ENCODE data around the gene VILL. TPM values are rescaled to one million over a fixed set of nuclear protein-coding genes. Genes with fewer than 3 reads are reported as not detected.

The VILL gene
- polyA plus RNA-seq, 2 donors = 4.9 to 16.7 TPM

DNA sequence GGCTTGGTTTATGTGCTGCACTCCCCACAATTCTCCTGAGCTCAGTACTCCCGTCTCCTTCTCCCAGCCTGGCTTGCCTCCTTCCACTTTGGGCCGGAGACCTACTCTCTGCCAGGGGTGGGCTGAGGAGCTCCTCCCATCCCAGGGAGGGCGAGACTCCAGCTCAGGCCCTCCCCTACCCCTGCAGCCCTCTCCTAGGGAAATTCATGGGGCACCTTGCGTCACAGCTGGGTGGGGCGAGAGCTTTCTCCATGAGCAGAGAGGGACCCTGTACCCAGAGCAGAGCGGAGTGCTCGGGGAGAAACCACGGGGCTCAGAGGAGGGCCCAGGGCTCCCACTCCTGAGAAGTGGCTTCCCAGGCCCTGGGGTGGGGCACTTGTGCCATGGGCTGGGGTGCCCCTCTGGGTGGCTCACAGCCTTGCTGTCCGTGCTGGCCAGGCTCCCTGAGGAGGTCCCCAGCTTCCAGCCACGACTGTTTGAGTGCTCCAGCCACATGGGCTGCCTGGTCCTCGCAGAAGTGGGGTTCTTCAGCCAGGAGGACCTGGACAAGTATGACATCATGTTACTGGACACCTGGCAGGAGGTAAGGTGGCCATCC, 13.3 kb downstream of the VILL start:
- peaks cover 0 to 19% of the 10 kb centered on the region in 2 donors for H3K4me1 ChIP-seq (ENCODE audit: control insufficient read depth in 2 of 2, insufficient read depth in 2 of 2, low read length in 1 of 2)
- no peak overlapping the region for H3K4me3 ChIP-seq (ENCODE audit: low read depth in 1 of 2, low read length in 2 of 2)
- peaks cover 7 to 45% of the 10 kb centered on the region in 2 donors for H3K36me3 ChIP-seq (ENCODE audit: control insufficient read depth in 2 of 2, insufficient read depth in 2 of 2, low read length in 1 of 2)
- WGBS, 2 donors = 77 to 79% methylated on average over 11 of the region's 11 CpGs
- H3K27me3 ChIP-seq (ENCODE audit: control insufficient read depth in 1 of 2, insufficient read depth in 2 of 2, low read length in 2 of 2) = no peaks in the 10 kb centered on the region
- H3K9me3 ChIP-seq (ENCODE audit: control insufficient read depth in 2 of 2, insufficient read depth in 1 of 2, low read depth in 1 of 2, low read length in 1 of 2) = no peaks in the 10 kb centered on the region
- H3K27ac ChIP-seq (ENCODE audit: low read depth in 2 of 2, low read length in 1 of 2) = peak overlapping the region; percentile 35 to 38

DNA sequence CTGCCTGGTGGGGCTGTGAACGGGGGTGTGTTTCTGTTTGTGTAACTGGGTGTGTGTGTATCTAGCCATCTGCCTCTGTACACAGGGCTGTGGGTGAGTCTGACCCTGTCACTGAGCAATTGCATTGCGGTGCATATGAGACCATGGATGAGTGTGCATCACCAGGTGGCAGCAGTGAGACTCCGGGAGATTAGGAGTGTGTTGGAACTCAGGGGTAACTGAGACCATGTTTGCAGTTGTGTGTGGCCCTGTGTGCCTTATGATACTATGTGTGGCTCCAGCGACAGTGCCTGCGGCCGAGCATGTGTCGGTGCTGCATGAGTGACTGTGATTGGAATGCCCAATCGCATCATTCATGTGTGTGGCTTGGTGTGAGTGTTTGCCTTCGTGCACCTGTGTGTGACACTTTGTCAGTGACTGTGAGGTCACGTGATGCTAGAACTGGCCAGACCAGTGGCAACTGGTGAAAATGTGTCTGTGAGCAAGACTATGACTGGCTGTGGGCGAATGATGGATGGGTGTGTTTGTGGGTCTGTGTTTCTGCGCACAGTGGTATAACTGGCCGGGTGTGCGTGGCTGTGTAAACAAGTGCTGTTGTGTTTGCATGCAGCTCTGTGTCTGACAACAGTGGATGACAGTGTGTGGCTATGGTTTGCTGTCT, 14.0 kb downstream of the VILL start:
- peaks cover 0 to 19% of the 10 kb centered on the region in 2 donors for H3K4me1 ChIP-seq (ENCODE audit: control insufficient read depth in 2 of 2, insufficient read depth in 2 of 2, low read length in 1 of 2)
- H3K36me3 ChIP-seq (ENCODE audit: control insufficient read depth in 2 of 2, insufficient read depth in 2 of 2, low read length in 1 of 2) = peaks cover 7 to 45% of the 10 kb centered on the region in 2 donors
- peak overlapping the region; percentile 35 to 38 for H3K27ac ChIP-seq (ENCODE audit: low read depth in 2 of 2, low read length in 1 of 2)
- no peak overlapping the region for H3K4me3 ChIP-seq (ENCODE audit: low read depth in 1 of 2, low read length in 2 of 2)
- H3K27me3 ChIP-seq (ENCODE audit: control insufficient read depth in 1 of 2, insufficient read depth in 2 of 2, low read length in 2 of 2) = no peaks in the 10 kb centered on the region
- 49 to 61% methylated on average over 14 of the region's 14 CpGs for WGBS, 2 donors
- H3K9me3 ChIP-seq (ENCODE audit: control insufficient read depth in 2 of 2, insufficient read depth in 1 of 2, low read depth in 1 of 2, low read length in 1 of 2) = no peaks in the 10 kb centered on the region

DNA sequence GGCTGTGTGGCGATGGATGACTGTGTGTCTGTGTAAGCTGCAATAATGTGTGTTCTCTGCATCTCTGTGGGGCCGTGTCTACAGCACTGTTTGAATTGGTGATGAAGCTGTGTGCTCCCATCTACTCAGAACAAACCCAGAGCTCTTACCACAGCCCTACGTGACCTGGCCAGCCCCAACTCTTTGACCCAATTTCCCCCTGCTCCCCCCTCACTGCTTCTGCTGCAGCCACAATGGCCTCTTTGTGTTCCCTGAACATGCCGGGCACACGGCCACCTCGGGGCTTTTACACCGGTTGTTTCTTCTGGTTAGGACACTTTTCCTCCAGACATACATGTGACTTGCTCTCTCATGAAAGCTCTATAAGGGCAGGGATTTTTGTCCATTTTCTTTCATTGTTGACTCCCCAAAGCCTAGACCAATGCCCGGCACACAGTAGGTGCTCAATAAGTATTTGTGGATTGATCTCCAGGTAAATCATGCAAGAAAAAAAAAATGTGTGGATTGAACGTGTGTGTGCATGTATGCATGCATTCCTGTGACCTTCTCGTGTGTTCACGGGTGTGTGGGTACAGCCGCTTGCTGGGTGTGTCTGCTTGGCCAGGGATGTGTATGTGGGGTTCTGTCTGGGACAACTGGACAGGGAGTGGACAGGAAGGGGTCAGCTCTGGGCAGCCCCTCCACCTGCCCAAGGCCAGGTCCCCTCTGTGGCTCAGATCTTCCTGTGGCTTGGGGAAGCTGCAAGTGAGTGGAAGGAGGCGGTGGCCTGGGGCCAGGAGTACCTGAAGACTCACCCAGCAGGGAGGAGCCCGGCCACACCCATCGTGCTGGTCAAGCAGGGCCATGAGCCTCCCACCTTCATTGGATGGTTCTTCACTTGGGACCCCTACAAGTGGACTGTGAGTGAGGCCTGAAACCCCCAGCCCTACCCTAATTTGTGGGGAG, 14.8 kb downstream of the VILL start:
- H3K4me1 ChIP-seq (ENCODE audit: control insufficient read depth in 2 of 2, insufficient read depth in 2 of 2, low read length in 1 of 2) = peaks cover 0 to 19% of the 10 kb centered on the region in 2 donors
- H3K36me3 ChIP-seq (ENCODE audit: control insufficient read depth in 2 of 2, insufficient read depth in 2 of 2, low read length in 1 of 2) = peaks cover 7 to 52% of the 10 kb centered on the region in 2 donors
- no peaks in the 10 kb centered on the region for H3K9me3 ChIP-seq (ENCODE audit: control insufficient read depth in 2 of 2, insufficient read depth in 1 of 2, low read depth in 1 of 2, low read length in 1 of 2)
- H3K27me3 ChIP-seq (ENCODE audit: control insufficient read depth in 1 of 2, insufficient read depth in 2 of 2, low read length in 2 of 2) = no peaks in the 10 kb centered on the region
- whole genome bisulfite sequencing, 2 donors = 54 to 57% methylated on average over 15 of the region's 15 CpGs
- peak overlapping the region in 1 of 2 donors; percentile 6 for H3K27ac ChIP-seq (ENCODE audit: low read depth in 2 of 2, low read length in 1 of 2)
- H3K4me3 ChIP-seq (ENCODE audit: low read depth in 1 of 2, low read length in 2 of 2) = no peak overlapping the region

GRCh38 chr3:38006031-38006430, 15.4 kb downstream of the VILL start:
- Histone ChIP-seq H3K27ac (ENCODE audit: low read depth in 2 of 2, low read length in 1 of 2) (no peak overlapping the region), H3K27me3 (ENCODE audit: control insufficient read depth in 1 of 2, insufficient read depth in 2 of 2, low read length in 2 of 2) (no peaks in the 10 kb centered on the region), H3K36me3 (ENCODE audit: control insufficient read depth in 2 of 2, insufficient read depth in 2 of 2, low read length in 1 of 2) (peaks cover 7 to 56% of the 10 kb centered on the region in 2 donors), H3K9me3 (ENCODE audit: control insufficient read depth in 2 of 2, insufficient read depth in 1 of 2, low read depth in 1 of 2, low read length in 1 of 2) (no peaks in the 10 kb centered on the region), H3K4me1 (ENCODE audit: control insufficient read depth in 2 of 2, insufficient read depth in 2 of 2, low read length in 1 of 2) (peaks cover 0 to 19% of the 10 kb centered on the region in 2 donors), H3K4me3 (ENCODE audit: low read depth in 1 of 2, low read length in 2 of 2) (no peak overlapping the region)
- 85 to 93% methylated on average over 5 of the region's 5 CpGs for WGBS, 2 donors

DNA sequence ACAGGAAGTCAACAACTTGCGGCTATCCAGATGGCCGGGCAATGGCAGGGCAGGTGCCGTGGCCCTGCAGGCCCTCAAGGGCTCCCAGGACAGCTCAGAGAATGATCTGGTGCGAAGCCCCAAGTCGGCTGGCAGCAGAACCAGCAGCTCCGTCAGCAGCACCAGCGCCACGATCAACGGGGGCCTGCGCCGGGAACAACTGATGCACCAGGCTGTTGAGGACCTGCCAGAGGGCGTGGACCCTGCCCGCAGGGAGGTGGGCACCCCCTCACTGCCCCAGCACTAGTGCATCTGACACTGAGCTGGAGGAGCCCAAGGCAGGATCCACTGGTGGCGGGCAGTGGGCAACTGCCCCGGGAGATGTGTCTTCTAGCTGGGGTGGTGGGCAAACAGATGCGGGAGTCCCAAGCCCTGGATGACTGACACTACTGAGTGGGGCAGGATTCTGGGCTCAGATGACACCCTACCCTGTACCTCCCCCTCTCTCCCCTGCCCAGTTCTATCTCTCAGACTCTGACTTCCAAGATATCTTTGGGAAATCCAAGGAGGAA, 15.9 kb downstream of the VILL start:
- WGBS, 2 donors = 86 to 91% methylated on average over 16 of the region's 16 CpGs
- Histone ChIP-seq H3K4me1 (ENCODE audit: control insufficient read depth in 2 of 2, insufficient read depth in 2 of 2, low read length in 1 of 2) (peaks cover 0 to 19% of the 10 kb centered on the region in 2 donors), H3K27me3 (ENCODE audit: control insufficient read depth in 1 of 2, insufficient read depth in 2 of 2, low read length in 2 of 2) (no peaks in the 10 kb centered on the region), H3K4me3 (ENCODE audit: low read depth in 1 of 2, low read length in 2 of 2) (no peak overlapping the region), H3K36me3 (ENCODE audit: control insufficient read depth in 2 of 2, insufficient read depth in 2 of 2, low read length in 1 of 2) (peaks cover 7 to 56% of the 10 kb centered on the region in 2 donors), H3K9me3 (ENCODE audit: control insufficient read depth in 2 of 2, insufficient read depth in 1 of 2, low read depth in 1 of 2, low read length in 1 of 2) (no peaks in the 10 kb centered on the region), H3K27ac (ENCODE audit: low read depth in 2 of 2, low read length in 1 of 2) (no peak overlapping the region)

- no peak overlapping the region for H3K27ac ChIP-seq (ENCODE audit: low read depth in 2 of 2, low read length in 1 of 2)
- no peaks in the 10 kb centered on the region for H3K27me3 ChIP-seq (ENCODE audit: control insufficient read depth in 1 of 2, insufficient read depth in 2 of 2, low read length in 2 of 2)
- H3K4me1 ChIP-seq (ENCODE audit: control insufficient read depth in 2 of 2, insufficient read depth in 2 of 2, low read length in 1 of 2) = peaks cover 0 to 19% of the 10 kb centered on the region in 2 donors
- no peaks in the 10 kb centered on the region for H3K9me3 ChIP-seq (ENCODE audit: control insufficient read depth in 2 of 2, insufficient read depth in 1 of 2, low read depth in 1 of 2, low read length in 1 of 2)
- no peak overlapping the region for H3K4me3 ChIP-seq (ENCODE audit: low read depth in 1 of 2, low read length in 2 of 2)
- H3K36me3 ChIP-seq (ENCODE audit: control insufficient read depth in 2 of 2, insufficient read depth in 2 of 2, low read length in 1 of 2) = peaks cover 7 to 48% of the 10 kb centered on the region in 2 donors
- 93 to 94% methylated on average over 7 of the region's 7 CpGs for WGBS, 2 donors
Measured at GRCh38 chr3:38007754-38008090, 17.1 kb downstream of the VILL start.

GRCh38 chr3:38008191-38008701, 17.7 kb downstream of the VILL start:
- peaks cover 0 to 19% of the 10 kb centered on the region in 2 donors for H3K4me1 ChIP-seq (ENCODE audit: control insufficient read depth in 2 of 2, insufficient read depth in 2 of 2, low read length in 1 of 2)
- peaks cover 7 to 48% of the 10 kb centered on the region in 2 donors for H3K36me3 ChIP-seq (ENCODE audit: control insufficient read depth in 2 of 2, insufficient read depth in 2 of 2, low read length in 1 of 2)
- 93 to 97% methylated on average over 19 of the region's 19 CpGs for WGBS, 2 donors
- no peaks in the 10 kb centered on the region for H3K9me3 ChIP-seq (ENCODE audit: control insufficient read depth in 2 of 2, insufficient read depth in 1 of 2, low read depth in 1 of 2, low read length in 1 of 2)
- H3K4me3 ChIP-seq (ENCODE audit: low read depth in 1 of 2, low read length in 2 of 2) = no peak overlapping the region
- no peaks in the 10 kb centered on the region for H3K27me3 ChIP-seq (ENCODE audit: control insufficient read depth in 1 of 2, insufficient read depth in 2 of 2, low read length in 2 of 2)
- no peak overlapping the region for H3K27ac ChIP-seq (ENCODE audit: low read depth in 2 of 2, low read length in 1 of 2)

- H3K27me3 ChIP-seq (ENCODE audit: control insufficient read depth in 1 of 2, insufficient read depth in 2 of 2, low read length in 2 of 2) = no peaks in the 10 kb centered on the region
- peaks cover 0 to 15% of the 10 kb centered on the region in 2 donors for H3K4me1 ChIP-seq (ENCODE audit: control insufficient read depth in 2 of 2, insufficient read depth in 2 of 2, low read length in 1 of 2)
- WGBS, 2 donors = 82 to 84% methylated on average over 16 of the region's 16 CpGs
- H3K4me3 ChIP-seq (ENCODE audit: low read depth in 1 of 2, low read length in 2 of 2) = no peak overlapping the region
- H3K36me3 ChIP-seq (ENCODE audit: control insufficient read depth in 2 of 2, insufficient read depth in 2 of 2, low read length in 1 of 2) = peaks cover 7 to 48% of the 10 kb centered on the region in 2 donors
- H3K9me3 ChIP-seq (ENCODE audit: control insufficient read depth in 2 of 2, insufficient read depth in 1 of 2, low read depth in 1 of 2, low read length in 1 of 2) = no peaks in the 10 kb centered on the region
- no peak overlapping the region for H3K27ac ChIP-seq (ENCODE audit: low read depth in 2 of 2, low read length in 1 of 2)
Measured at GRCh38 chr3:38008971-38009580, 18.5 kb downstream of the VILL start.

Measured in esophagus (tissue), 2 donors.